ENCODE data around the gene MACROD1.

DNA sequence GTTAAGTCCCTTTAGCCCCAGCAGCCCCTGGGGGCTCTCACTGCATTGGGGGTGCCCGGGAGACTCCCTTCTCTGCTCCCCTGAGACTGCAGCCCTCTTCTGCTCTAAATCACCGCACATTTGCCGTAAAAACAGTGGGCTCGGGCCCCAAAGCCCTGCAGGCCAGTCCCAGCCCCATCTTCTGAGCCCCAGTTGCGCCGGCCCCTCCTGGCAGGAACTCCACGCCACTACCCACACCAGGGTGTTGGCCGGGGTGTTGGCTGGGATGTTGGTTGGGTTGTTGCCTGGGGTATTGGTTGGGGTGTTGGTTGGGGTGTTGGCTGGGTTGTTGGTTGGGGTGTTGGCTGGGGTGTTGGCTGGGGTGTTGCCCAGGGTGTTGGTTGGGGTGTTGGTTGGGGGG, 156.2 kb downstream of the MACROD1 start:
- TF ChIP-seq, protein P1, sequence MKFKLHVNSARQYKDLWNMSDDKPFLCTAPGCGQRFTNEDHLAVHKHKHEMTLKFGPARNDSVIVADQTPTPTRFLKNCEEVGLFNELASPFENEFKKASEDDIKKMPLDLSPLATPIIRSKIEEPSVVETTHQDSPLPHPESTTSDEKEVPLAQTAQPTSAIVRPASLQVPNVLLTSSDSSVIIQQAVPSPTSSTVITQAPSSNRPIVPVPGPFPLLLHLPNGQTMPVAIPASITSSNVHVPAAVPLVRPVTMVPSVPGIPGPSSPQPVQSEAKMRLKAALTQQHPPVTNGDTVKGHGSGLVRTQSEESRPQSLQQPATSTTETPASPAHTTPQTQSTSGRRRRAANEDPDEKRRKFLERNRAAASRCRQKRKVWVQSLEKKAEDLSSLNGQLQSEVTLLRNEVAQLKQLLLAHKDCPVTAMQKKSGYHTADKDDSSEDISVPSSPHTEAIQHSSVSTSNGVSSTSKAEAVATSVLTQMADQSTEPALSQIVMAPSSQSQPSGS (CRISPR knock-in tag; IDR thresholded peaks at IDR 0.05), result no peak
- TF ChIP-seq KLF10 (CRISPR knock-in tag; IDR thresholded peaks at IDR 0.05), result no peak
- no peak for TF ChIP-seq ZBTB8A (IDR thresholded peaks at IDR 0.05; ENCODE audit: partially characterized antibody)
- no peak for TF ChIP-seq NR2C2 (CRISPR knock-in tag; IDR thresholded peaks at IDR 0.05)
- TF ChIP-seq NR2C2 (tag; IDR thresholded peaks at IDR 0.05), result no peak
- no peak for TF ChIP-seq YY1 (IDR thresholded peaks at IDR 0.05; ENCODE audit: borderline replicate concordance in 1 of 3, control insufficient read depth in 1 of 3, extremely low read depth in 1 of 3, insufficient read depth in 3 of 3, insufficient read length in 1 of 3, insufficient replicate concordance in 2 of 3, low read depth in 1 of 3, low read length in 2 of 3)
- TF ChIP-seq, protein P2, sequence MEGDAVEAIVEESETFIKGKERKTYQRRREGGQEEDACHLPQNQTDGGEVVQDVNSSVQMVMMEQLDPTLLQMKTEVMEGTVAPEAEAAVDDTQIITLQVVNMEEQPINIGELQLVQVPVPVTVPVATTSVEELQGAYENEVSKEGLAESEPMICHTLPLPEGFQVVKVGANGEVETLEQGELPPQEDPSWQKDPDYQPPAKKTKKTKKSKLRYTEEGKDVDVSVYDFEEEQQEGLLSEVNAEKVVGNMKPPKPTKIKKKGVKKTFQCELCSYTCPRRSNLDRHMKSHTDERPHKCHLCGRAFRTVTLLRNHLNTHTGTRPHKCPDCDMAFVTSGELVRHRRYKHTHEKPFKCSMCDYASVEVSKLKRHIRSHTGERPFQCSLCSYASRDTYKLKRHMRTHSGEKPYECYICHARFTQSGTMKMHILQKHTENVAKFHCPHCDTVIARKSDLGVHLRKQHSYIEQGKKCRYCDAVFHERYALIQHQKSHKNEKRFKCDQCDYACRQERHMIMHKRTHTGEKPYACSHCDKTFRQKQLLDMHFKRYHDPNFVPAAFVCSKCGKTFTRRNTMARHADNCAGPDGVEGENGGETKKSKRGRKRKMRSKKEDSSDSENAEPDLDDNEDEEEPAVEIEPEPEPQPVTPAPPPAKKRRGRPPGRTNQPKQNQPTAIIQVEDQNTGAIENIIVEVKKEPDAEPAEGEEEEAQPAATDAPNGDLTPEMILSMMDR (IDR thresholded peaks at IDR 0.05 in 2 of 3, conservative IDR thresholded peaks at IDR 0.05 in 1 of 3; ENCODE audit: insufficient read depth in 2 of 3, low read depth in 1 of 3, low read length in 3 of 3), result no peak
- TF ChIP-seq ZNF224 (CRISPR knock-in tag; IDR thresholded peaks at IDR 0.05), result no peak
- TF ChIP-seq, protein P3, sequence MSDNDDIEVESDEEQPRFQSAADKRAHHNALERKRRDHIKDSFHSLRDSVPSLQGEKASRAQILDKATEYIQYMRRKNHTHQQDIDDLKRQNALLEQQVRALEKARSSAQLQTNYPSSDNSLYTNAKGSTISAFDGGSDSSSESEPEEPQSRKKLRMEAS (CRISPR knock-in tag; IDR thresholded peaks at IDR 0.05), result no peak
- TF ChIP-seq, protein P4, sequence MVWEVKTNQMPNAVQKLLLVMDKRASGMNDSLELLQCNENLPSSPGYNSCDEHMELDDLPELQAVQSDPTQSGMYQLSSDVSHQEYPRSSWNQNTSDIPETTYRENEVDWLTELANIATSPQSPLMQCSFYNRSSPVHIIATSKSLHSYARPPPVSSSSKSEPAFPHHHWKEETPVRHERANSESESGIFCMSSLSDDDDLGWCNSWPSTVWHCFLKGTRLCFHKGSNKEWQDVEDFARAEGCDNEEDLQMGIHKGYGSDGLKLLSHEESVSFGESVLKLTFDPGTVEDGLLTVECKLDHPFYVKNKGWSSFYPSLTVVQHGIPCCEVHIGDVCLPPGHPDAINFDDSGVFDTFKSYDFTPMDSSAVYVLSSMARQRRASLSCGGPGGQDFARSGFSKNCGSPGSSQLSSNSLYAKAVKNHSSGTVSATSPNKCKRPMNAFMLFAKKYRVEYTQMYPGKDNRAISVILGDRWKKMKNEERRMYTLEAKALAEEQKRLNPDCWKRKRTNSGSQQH (CRISPR knock-in tag; IDR thresholded peaks at IDR 0.05), result no peak
- no peak for TF ChIP-seq CREB1 (IDR thresholded peaks at IDR 0.05)
- no peak for TF ChIP-seq CREB1 (CRISPR knock-in tag; IDR thresholded peaks at IDR 0.05)
- TF ChIP-seq, protein P5, sequence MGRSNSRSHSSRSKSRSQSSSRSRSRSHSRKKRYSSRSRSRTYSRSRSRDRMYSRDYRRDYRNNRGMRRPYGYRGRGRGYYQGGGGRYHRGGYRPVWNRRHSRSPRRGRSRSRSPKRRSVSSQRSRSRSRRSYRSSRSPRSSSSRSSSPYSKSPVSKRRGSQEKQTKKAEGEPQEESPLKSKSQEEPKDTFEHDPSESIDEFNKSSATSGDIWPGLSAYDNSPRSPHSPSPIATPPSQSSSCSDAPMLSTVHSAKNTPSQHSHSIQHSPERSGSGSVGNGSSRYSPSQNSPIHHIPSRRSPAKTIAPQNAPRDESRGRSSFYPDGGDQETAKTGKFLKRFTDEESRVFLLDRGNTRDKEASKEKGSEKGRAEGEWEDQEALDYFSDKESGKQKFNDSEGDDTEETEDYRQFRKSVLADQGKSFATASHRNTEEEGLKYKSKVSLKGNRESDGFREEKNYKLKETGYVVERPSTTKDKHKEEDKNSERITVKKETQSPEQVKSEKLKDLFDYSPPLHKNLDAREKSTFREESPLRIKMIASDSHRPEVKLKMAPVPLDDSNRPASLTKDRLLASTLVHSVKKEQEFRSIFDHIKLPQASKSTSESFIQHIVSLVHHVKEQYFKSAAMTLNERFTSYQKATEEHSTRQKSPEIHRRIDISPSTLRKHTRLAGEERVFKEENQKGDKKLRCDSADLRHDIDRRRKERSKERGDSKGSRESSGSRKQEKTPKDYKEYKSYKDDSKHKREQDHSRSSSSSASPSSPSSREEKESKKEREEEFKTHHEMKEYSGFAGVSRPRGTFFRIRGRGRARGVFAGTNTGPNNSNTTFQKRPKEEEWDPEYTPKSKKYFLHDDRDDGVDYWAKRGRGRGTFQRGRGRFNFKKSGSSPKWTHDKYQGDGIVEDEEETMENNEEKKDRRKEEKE (IDR thresholded peaks at IDR 0.05; ENCODE audit: borderline replicate concordance in 1 of 2, control insufficient read depth in 1 of 2, low read depth in 2 of 2, low read length in 1 of 2), result no peak
- TF ChIP-seq GABPA (tag; conservative IDR thresholded peaks at IDR 0.05; ENCODE audit: low read depth), result no peak
